ENCODE measurements around the gene IER5L. TPM values are rescaled to one million over a fixed set of nuclear protein-coding genes. Genes with fewer than 3 reads are reported as not detected.
A peak's percentile ranks its signal among the peaks of the same experiment; 100 is the strongest.

IER5L gene
- total and polyA plus RNA-seq, 9 of the 15 experiments (the other 6 are each of a cell fraction or from before 2014, with no cell fraction given), result 0.14 to 11.9 (median 0.52) TPM

DNA sequence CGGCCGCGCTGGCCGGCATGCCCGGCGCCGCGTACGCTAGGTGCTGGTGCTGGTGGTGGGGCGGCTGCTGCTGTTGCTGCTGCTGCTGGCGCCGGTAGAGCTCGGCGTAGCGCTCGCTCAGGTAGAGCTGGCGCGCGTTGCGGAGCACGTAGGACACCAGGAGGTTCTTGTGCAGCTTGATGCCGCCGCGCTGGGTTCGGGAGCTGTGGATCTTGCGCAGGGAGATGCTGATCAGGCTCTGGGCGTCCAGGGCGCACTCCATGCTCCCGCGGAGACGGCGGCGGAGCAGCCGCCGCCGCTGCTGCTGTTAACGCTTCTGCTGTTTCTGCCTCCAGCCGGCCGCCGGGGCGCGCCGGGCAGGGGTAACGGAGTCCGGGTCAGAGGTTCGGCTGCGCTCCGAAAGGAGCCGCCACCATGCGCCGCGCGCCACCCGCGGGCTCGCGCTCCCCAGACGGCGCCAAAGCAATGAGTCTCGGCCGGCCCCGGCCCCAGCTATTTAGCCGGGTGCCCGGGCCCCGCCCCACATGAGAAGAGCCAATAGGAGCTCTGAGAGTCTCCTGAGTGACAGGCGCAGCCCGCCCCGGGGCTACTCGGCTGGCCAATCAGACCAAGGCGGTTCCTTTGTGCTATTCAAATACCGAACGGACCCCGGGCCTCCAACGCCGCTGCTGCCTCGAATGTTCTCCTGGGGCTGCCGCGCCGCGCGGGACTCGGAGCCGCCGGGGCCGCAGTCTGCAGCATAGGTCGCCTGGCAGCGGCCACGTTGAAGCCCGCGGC, at the start of gene IER5L (continued):
- TF ChIP-seq, protein P1, sequence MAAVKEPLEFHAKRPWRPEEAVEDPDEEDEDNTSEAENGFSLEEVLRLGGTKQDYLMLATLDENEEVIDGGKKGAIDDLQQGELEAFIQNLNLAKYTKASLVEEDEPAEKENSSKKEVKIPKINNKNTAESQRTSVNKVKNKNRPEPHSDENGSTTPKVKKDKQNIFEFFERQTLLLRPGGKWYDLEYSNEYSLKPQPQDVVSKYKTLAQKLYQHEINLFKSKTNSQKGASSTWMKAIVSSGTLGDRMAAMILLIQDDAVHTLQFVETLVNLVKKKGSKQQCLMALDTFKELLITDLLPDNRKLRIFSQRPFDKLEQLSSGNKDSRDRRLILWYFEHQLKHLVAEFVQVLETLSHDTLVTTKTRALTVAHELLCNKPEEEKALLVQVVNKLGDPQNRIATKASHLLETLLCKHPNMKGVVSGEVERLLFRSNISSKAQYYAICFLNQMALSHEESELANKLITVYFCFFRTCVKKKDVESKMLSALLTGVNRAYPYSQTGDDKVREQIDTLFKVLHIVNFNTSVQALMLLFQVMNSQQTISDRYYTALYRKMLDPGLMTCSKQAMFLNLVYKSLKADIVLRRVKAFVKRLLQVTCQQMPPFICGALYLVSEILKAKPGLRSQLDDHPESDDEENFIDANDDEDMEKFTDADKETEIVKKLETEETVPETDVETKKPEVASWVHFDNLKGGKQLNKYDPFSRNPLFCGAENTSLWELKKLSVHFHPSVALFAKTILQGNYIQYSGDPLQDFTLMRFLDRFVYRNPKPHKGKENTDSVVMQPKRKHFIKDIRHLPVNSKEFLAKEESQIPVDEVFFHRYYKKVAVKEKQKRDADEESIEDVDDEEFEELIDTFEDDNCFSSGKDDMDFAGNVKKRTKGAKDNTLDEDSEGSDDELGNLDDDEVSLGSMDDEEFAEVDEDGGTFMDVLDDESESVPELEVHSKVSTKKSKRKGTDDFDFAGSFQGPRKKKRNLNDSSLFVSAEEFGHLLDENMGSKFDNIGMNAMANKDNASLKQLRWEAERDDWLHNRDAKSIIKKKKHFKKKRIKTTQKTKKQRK (IDR thresholded peaks at IDR 0.05; ENCODE audit: borderline replicate concordance, low read depth, low read length), result peak; percentile 38; the same call in 1 of the 2 replicates
- TF ChIP-seq FOXJ3 (CRISPR knock-in tag; IDR thresholded peaks at IDR 0.05) (no peak), KLF1 (tag; IDR thresholded peaks at IDR 0.05) (no peak), ZBTB34 (CRISPR knock-in tag; IDR thresholded peaks at IDR 0.05) (no peak), ILF3 (IDR thresholded peaks at IDR 0.05; ENCODE audit: borderline replicate concordance) (no peak), JUNB (CRISPR knock-in tag; conservative IDR thresholded peaks at IDR 0.05) (no peak), HNRNPL (IDR thresholded peaks at IDR 0.05; ENCODE audit: low read depth, low read length) (peak; percentile 67; the same call in 1 of the 2 replicates), DDX20 (tag; IDR thresholded peaks at IDR 0.05; ENCODE audit: low read depth) (no peak), MNT (conservative IDR thresholded peaks at IDR 0.05) (peak in 1 of 2 experiments; percentile 58; a peak in 3 of 4 replicates), ZNF311 (CRISPR knock-in tag; IDR thresholded peaks at IDR 0.05) (no peak), ZKSCAN8 (CRISPR knock-in tag; IDR thresholded peaks at IDR 0.05) (no peak), GABPB2 (CRISPR knock-in tag; conservative IDR thresholded peaks at IDR 0.05) (no peak), MCM5 (IDR thresholded peaks at IDR 0.05; ENCODE audit: low read depth) (no peak), CBX3 (IDR thresholded peaks at IDR 0.05; ENCODE audit: borderline replicate concordance in 1 of 2, low read length in 2 of 2) (no peak), ZNF282 (CRISPR knock-in tag; IDR thresholded peaks at IDR 0.05) (no peak), ZNF316 (IDR thresholded peaks at IDR 0.05) (no peak), NELFE (IDR thresholded peaks at IDR 0.05; ENCODE audit: insufficient read depth, insufficient read length) (peak; percentile 83)
- TF ChIP-seq, protein P2, sequence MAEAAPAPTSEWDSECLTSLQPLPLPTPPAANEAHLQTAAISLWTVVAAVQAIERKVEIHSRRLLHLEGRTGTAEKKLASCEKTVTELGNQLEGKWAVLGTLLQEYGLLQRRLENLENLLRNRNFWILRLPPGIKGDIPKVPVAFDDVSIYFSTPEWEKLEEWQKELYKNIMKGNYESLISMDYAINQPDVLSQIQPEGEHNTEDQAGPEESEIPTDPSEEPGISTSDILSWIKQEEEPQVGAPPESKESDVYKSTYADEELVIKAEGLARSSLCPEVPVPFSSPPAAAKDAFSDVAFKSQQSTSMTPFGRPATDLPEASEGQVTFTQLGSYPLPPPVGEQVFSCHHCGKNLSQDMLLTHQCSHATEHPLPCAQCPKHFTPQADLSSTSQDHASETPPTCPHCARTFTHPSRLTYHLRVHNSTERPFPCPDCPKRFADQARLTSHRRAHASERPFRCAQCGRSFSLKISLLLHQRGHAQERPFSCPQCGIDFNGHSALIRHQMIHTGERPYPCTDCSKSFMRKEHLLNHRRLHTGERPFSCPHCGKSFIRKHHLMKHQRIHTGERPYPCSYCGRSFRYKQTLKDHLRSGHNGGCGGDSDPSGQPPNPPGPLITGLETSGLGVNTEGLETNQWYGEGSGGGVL (CRISPR knock-in tag; IDR thresholded peaks at IDR 0.05), result no peak

All from K562 (cell line).